Endothelial cell of umbilical vein (primary cell): ENCODE measurements around the gene PLPPR2.

Experiments
- CTCF ChIP-seq, 2 donors: IDR thresholded peaks; 1 replicate in 1 of 2; 2 replicates in 1 of 2; pipeline ENCODE4 v1.5.1; 2011; ENCODE audit warnings: low read length in 2 of 2, mild to moderate bottlenecking in 2 of 2, moderate library complexity in 2 of 2, control low read depth in 1 of 2, inconsistent platforms in 1 of 2, low read depth in 1 of 2; ENCODE audit not compliant: insufficient read depth in 1 of 2; ENCODE audit errors: extremely low read depth in 1 of 2
- EZH2 ChIP-seq: IDR thresholded peaks from 2 replicates; pipeline ENCODE4 v1.6.1; 2012; ENCODE audit warnings: borderline replicate concordance, low read depth, mild to moderate bottlenecking, moderate library complexity, low read length, inconsistent platforms; ENCODE audit not compliant: severe bottlenecking
- POLR2A ChIP-seq: IDR thresholded peaks from 2 replicates; pipeline ENCODE4 v1.6.1; 2012; ENCODE audit warnings: low read depth, mild to moderate bottlenecking, control low read depth, low read length

GRCh38 chr19:11337080-11337479 lies 18.2 kb upstream of the PLPPR2 start:
- no peak for TF ChIP-seq CTCF (IDR thresholded peaks at IDR 0.05; ENCODE audit: extremely low read depth in 1 of 2, insufficient read depth in 1 of 2, low read depth in 1 of 2, low read length in 2 of 2)
- TF ChIP-seq EZH2: no peak
- TF ChIP-seq POLR2A: no peak
